DMS79 (cell line): ENCODE data around the gene VIPAS39.

Source experiments
- DNase-seq: peaks from one replicate; lab custom pipeline; 2025; lab: John Stamatoyannopoulos, UW

VIPAS39 gene

DNA sequence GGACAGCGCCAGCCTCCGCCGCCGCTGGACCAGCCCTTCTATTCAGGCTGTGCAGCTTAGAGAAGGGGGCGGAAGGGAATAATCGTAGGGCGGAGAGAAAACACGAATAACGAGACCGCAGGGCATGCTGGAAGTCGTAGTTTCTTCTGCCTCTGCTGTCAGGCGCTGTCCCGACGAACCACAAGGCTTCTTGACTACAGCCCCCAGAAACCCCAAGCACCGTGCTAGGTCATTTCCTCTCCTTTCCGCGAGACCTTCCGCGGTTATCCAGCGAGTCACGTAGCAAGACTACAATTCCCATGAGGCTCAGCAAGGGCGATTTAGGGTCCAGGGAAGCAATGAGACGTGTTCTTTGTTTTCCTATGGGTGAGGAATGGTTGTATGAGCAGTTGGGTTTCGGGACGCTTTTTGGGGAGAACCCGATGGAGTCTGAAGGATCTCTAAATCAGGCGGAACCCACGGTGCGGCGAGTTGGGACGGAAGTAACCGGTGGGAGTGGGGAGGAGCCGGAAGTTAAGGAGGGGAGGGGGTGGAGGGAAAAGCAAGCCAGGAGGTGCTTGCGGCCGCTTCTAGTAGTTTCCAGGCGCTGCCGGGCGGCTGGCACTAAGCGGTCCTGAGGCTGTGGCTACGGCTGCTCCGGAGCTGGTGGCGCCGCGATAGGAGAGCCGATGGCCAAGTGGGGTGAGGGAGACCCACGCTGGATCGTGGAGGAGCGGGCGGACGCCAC is at the start of gene VIPAS39, which contains the start of gene AHSA1:
VIPAS39 (minus strand) TSS at position 80 of the 727 bp plus-strand sequence. CDS start 3,499 bp downstream, outside the sequence.
AHSA1 (plus strand) TSS at position 572 of the 727 bp plus-strand sequence; CDS start at position 669, 97 bp downstream.
- DNase-seq = peak; percentile 100

DNA sequence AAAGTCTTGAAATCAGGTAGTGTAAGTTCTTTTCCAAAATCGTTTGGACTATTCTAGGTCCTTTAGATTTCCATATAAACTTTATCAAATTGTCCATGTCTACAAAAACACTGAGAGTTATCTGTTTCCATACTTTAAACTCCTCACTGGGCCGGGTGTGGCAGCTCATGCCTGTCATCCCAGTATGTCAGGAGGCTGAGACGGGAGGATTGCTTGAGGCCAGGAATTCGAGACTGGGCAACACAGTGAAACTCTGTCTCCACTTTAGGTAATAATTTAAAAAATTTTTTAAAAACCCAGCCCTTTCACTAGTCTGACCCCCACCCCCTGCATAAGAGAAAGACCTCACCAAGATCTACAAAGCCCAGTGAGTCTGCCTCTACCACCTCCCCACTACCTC is 47.6 kb upstream of the VIPAS39 start:
- DNase-seq = no peak

DNA sequence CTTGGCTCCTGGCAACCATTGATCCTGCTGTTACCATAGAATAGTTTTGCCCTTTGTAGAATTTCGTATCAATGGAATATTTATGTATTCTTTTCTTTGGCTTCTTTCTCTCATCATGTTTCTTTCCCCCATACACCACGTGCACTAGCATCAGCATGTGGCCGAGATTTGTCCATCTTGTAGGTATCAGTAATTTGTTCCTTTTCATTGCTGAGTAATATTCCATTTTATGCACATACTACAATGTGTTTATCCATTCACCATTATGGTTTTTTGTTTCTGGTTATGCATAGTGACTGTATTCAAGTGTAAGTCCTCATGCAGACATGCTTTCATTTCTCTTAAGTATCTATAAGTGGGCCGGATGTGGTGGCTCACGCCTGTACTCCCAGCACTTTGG is 45.7 kb upstream of the VIPAS39 start:
- DNase-seq = no peak

DNA sequence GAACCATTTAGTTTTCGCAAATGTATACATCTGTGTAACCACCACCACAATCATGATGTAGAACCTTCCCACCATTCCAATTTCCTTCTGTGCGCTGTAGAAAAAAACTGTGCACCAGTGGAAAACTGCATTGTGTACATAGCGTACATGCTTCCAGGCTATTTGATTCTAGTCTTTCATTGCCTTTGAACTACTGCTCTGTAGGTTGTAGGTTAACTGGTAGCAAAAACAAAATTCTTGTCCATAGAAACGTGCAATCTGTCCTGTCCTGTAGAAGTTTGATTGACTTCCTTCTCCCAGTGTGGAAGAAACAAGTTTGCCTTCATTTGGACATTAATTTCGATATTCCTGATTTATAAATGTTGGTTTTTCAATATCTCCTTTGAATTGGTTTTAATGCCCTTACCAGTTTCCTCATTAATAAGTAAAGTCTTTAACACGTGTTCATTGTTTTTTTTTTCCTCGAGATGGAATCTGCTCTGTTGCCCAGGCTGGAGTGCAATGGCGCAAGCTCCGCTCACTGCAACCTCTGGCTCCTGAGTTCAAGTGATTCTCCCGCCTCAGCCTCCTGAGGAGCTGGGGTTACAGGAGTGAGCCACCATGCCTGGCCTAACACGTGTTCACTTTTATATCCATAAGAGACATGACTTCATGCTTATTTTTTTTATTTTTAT is 44.8 kb upstream of the VIPAS39 start:
- no peak for DNase-seq

DNA sequence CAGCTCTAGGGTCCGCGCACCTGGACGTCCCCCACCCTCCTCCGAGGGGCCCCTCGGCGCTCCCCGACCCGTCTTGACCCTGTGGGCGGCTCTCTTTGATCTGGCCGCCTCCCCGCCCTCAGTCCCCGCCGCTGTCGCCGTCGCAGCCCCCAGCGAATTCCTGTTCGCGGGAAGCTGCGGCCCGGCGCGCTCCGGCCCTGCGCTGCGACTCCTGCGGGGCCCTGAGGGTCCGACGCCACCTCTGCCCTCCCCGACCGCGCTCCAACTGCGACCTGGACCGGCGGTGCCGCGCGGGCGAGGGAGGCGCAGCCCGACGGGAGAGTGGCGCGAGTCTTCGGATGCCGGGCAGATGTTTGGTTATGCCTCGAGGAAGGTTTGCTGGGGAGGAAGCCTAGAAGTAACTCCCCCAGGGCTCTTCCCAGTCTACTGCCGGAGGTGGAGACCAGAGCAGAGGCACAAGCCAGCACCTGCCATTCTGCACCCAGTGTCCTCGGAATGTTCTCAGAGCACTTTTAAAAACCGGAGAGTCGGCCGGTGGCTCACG is 41.7 kb upstream of the VIPAS39 start:
- DNase-seq = peak; percentile 18

DNA sequence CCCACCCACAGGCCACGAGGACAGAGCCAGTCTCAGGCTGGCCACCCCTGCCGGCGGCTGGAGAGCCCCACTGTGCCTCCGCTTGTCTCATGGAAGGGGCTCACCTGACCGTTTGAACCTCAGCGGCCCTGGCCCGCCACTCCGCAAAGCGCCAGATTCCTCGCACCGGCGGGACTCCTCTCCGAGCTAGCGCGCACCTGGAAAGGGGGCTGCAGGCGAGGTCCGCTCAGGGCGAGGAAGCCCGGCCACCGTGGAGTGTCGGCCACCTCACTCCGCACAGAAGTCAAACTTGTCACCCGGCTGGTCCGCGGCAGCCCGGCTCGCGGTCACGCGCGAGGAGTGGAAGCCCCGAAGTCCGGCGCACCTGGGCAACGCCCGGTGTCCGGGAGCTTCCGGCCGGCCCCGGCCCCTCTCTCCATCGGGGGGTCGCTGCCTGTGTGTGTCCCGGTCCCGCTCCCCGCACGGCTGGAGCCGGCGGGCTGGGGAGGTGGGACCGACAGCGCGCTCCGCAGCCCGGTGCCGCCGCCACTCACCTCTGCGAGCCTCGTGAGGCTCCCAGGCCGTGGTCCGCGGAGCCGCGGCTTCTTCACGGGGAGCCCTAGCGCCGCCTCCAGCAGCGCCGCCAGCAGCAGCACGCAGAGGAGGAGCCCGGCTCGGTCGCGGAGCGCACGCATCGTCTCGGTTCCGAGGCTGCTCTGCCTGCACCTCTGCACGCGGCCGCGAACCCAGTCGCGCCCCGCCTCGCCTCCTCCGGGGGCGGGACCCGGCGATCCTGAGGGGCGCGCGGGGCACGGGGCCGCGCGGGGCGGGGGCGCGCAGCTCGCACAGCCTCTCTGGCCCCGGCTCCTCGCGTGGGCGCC is 40.9 kb upstream of the VIPAS39 start, which contains the start of gene ISM2:
ISM2 (minus strand) TSS at position 697 of the 860 bp plus-strand sequence; CDS start at position 674, 23 bp downstream.
- peak; percentile 18 for DNase-seq

DNA sequence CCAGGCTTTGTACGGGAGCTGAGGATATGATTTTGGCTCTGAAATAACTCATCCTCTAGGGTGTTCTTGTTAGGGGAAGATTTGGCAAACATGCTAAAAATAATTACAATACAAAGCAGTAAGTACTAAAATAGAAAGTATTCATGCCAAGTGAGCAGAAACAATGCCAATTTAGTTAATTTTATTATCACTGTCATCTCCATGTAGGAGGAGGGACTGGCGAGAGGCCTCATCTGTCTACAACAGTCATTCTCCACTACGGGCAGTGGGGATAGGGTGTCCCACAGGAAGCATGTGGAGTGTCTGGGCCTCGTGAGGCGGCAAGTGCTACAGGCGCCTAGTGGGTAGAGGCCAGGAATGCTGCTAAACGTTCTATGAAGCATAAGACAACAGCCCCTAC is 37.9 kb upstream of the VIPAS39 start:
- DNase-seq = no peak

DNA sequence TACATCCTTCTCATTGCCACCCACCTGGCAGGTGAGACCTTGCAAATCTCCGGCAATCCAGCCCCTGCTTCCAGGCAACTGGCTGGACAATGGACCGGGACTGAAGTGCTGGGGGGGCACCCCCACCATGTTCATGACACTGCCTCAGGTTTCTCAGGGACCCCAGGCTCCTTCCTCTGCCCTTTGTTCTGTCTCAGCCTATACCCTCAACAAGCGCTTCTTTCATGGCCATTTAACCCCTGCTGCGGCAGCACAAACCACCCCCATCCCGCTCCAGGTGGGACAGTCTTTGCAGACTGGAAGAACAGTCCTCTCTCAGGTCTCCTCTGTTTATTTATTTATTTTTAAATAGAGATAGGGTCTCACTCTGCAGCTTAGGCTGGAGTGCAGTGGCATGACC is 33.7 kb upstream of the VIPAS39 start:
- no peak for DNase-seq

DNA sequence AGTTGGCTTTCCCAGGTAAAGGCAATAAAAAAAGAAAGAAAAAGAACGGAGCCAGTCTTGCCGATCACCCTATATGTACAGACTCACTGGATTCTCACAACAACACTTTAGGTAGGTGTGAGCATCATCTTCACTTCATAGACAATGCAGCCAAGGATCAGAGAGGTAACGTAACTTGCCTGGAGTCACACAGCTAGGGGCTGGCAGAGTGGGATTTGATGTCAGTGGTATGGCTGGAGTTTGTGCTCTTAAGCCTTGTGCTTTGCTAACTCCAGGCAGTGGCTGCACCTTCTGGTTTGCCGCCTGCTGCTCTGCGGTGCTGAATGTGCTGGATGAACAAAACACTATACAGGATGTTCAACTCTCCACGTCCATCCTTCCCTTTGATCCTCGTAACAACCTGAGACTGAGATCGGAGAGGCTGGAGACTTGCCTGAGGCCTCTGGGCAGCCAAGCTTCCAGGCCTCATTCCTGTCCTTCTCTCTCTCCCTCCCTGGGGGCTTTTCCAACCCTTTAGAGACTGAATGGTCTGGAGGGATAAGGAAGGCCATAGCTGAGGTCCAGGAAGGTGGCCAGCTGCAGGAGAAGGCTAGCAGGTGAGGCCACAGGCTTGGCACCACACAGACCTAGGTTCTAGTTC is 33.1 kb upstream of the VIPAS39 start:
- DNase-seq = no peak

DNA sequence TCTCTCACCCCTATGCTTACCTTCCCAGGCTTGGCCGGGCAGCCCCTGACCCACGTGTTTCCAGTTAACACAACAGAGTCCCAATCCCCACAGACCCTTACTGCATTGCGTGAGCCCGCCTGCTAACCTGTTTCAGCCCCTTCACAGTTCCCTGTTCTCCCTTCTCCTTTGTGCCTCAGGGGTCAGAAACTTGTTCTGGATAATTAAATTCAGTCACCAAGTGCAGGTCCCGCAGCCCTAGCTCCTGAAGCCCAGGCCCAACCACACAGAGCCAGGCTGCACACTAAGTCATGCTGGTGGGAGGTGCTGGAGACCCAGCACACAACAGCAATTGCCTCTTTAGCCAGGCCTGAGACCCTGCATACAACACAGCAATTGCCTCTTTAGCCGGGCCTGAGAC is 31.6 kb upstream of the VIPAS39 start:
- no peak for DNase-seq

DNA sequence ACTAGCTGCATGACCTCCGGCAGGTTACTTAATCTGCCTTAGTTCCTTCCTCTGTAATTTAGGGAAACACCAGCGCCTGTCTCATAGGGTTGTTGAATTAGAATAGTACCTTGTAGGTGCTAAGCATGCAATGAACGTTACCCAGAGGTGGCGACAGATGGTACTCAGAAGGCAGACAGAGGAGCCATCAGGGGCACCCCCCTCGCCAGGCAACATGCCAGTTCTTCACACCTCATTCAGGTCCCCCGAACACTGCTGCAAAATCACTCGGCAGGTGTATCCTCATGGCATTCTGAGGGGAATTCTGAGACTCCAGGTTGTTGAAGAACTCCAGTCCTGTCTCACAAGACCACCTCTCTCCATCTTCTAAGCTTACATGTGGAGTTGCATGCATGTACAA is 31.2 kb upstream of the VIPAS39 start:
- no peak for DNase-seq

DNA sequence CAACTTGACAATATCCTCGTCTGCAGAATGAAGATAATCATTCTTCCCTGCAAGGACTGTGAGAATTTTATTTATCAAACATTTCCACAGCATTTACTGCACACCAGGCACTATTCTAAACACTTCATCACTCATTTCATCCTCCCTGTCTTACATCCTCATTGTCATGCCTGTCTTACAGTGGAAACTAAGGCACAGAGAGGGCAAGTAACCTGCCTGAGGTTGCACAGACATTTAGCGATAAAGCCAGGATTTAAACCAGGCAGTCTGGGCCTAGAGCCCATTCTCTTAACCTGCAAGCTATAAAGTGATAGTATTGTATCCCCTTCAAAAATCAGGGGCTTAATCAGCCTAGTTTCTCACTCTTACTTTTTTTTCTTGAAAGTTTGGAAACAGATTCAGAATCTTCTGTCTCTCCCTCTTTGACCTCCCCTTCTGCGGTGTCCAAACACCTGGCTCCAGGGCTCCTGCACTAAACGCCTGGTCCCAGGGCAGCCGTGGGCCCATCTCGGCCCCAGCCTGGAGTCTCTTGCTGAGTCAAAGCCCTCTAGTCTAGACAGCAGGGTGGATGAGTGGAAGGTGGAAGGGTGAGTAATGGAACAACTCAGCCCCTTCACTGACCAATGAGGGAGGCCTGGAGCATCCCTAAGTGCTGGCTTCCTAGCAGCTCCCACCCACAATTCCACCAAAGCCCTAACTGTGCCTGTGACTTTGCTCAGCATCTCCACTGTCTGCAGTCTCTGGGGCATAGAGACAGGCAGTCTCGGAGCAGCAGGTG is 28.7 kb upstream of the VIPAS39 start:
- DNase-seq = no peak

DNA sequence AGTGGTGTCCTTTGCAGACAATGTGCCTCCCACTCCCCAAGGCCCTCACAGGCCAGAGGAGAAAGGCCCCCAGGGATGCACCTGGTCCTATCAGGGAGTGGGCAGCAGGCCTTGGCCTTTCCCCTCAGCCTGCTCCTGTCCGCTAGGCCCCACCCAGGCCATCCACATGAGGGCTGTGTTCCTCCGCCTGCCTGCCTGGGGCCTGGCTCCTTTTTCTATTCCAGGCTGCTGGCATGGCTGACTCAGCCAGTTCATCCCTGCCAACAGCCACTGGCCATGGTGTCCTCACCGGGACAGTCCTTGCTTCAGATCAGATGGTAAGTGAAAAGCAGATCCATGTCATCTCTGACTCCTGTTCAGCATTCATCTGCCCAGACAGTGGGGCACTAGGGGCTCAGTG is 27.9 kb upstream of the VIPAS39 start:
- no peak for DNase-seq

DNA sequence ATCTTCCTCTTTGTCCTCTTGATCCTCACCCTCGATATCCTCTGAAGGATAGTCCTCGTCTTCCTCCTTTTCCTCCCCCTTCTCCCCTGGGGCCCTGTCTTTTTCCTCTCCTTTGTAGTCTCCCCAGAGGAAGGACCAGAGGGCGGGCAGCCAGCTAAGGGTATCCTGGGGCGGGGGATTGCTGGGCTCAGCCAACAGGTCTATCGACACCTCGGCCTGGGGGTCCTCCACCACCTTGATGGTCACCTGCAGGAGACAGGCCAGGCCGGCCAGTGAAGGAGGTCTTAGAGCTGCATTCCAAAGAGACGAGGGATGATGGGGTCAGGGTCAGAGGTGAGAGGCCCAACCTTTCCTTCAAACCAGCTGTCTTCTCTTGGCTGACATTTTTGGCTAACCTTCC is 25.0 kb upstream of the VIPAS39 start:
- DNase-seq = no peak

DNA sequence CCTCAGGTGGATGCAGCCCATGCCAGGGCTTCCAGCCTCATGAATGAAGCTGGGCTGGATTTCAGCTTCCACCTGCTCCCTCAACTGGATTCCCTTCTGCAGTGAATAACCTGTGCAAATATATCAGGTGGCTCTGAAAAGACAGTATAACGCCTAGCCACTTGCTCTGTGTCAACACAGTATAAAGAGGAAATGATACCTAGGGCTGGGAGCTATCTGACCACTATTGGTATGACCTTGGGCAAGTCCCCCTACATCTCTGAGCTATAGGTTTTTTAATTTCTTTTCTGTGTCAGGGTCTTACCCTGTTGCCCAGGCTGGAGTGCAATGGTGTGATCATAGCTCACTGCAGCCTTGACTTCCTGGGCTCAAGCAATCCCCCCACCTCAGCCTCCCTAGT is 21.4 kb upstream of the VIPAS39 start:
- no peak for DNase-seq

DNA sequence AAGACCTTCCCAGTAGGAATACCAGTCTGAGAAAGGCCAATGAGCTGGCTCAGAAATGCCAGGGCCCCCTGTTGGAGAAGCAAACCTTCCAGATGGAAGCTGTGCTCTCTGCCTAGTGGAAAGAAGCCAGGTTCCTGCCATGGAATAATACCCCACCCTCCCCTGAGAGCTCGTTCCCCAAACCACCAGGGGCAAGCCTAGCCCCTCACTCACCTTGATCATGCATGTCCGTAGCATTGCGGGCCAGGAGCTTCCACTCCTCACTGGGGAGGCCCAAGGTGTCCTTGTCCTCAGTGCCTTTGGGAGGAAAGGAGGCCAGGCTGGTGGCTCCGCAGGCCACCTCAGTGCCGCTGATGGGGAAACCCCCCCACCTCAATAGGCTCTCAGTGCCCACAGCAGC is 20.6 kb upstream of the VIPAS39 start:
- DNase-seq = no peak

DNA sequence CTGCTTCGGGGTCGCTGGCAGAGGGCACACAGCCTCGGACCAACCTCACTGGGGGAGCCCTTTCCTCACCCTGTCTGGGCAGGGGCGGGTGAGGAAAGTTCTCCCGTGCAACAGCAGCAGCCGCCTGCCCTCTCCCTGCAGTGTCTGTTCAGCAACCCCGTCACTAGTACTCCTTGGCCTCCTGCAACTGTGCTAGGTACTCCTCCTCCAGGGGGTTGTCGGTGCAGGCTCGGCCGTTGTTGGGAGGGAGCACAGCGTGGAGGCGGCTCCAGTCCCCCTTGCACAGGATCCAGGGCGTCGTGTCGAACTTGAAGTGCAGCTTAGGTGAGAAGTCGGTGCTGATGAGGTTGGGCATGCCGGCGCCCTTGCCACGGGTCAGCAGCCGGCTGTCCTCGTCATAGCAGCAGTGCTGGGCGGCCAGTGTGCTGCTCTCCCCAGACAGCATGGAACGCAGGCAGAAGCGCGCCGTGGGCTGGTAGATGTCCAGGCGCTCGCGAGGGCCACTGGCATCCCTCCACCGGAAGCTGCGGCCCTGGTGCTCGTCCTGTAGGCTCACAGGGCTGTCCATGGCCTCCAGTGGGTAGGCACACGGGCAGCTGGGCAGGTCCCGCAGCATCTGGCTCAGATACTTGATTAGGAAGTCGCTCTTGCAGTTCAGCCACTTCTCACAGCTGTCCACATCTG is 18.2 kb upstream of the VIPAS39 start:
- no peak for DNase-seq

DNA sequence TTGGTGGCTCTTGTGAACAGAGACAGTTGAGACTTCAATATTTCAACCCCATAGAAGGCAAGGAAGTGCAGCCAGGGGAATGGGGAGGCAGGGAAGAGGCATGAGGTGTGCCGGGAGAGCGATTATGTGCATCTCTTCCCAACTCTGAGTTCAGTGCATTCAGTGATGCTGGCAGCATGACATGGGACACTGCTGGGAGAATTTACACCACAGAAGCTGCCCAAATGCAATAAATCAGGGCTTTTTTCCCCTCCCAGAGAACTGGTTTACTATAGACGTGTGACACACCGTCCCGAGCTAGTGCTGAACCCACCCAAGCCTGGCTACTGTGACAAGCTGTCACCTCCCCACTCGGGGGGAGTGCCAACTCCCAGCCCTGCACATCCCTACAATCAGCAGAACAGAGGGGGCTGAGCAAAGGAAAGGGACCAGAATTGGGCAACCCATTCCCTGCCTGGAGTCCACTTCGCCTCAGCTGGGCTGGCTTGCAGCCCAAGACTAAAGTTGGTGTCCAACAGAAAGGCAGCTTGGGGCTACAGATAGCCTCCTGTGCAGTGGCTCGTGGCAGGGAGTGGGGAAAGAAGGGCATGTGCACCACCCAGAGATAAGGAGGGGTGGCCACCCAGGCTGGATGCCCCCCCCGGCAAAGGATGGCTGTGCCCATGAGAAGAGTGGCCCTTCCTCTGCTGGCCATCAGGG is 17.2 kb upstream of the VIPAS39 start:
- DNase-seq = no peak

DNA sequence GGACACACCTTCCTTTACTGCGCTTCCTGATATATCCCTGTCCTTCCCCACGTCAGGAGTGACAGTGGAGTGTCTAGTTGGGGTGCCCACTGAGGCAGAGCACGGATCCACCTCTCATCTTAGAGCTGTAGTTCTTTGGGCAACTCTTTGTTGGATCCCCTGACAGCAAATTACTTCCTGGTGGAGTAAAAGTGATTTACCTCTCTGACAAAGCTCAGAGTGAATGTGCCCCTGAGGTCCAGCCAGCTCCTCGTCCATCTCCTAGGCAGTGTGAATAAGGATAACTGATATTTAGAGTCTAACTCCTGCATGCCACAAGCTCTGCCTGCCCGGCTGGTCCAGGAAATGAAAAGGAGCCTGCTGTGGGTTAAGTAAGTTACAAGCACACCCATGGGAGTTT is 16.5 kb upstream of the VIPAS39 start:
- no peak for DNase-seq
